Measurements from ENCODE around the gene CTDP1.
A peak's percentile ranks its signal among the peaks of the same experiment; 100 is the strongest.

The CTDP1 gene

DNA sequence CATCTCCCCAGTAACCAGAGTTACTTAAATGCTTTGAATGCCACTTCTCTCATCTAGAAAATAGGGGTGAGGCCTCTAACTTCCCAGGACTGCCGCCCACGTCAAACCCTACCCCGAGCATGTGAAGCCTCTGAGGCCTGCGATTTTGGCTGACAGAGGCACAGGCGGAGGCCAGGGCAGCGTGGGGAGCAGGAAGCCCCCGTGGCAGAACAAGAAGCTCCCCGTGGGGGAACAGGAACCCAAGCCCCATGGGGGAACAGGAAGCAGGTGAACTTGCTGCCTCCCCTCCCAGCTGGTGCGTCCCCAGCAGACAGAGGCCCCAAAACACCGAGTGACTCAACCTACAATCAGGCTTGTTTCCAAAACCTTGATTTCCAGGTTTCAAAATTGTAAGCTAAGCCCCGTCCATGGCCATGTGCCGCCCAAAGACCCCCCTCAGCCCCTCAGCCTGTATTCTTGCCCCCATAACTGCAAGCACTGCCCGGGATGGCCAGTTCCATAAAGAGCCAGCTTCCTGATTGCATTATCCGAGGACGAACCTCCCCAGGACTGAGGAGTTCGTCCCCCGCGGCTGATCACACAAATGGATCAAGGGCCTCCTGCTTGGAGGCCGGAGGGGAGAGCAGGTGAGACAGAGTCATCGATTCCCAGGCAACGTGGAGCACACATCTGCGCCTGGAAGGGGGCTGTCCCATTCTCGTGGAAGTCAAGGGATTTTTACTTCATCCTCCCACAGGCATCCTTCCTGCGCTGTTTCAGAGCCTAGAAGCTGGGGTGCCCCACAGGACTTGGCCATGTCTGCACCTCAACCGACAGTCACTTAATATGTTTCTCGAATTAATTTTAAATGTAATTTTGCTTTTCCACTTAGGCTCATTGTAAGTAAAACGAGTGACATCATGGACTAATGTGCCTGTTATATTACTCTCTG, 36.3 kb upstream of the CTDP1 start:
- Mint-ChIP-seq H3K36me3 (ENCODE audit: low read depth) (no peaks in the 10 kb centered on the region), H3K4me3 (no peak overlapping the region), H3K9me3 (no peaks in the 10 kb centered on the region)

DNA sequence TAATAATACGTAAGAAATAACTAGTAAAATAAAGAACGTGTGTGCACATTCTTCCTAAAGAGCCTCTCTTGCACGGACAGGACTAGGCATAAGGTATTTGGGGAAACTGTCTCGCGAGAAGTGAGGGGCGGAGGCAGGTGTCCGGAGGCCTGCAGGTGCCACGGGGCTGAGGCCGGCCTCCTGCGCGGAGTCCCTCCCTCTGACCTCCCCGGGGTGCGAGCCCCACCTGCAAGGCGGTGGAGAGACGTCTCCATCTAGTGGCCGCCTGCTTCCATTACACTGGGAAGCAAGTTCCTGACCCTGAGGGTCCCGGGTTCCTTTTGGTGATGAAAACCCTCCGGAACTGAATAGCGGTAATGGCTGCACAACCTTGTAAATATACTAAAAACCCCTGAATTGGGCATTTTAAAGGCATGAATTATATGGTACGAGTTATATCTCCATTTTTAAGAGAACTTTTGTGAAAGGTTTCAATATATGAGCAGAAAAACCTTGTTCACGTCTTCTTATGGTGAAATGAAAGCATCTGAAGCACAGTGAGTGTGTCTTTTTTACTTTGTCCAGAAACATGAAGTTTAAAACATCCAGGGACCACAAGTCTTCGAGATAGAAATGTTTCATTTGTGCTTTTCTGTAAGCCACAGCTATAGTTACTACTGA, 35.5 kb upstream of the CTDP1 start:
- H3K9me3 Mint-ChIP-seq, result no peaks in the 10 kb centered on the region
- peaks cover 22% of the 10 kb centered on the region for H3K4me1 Mint-ChIP-seq
- no peak overlapping the region for H3K4me3 Mint-ChIP-seq

More for the DNA sequence above, 36.3 kb upstream of the CTDP1 start:
- TF ChIP-seq, protein P1, sequence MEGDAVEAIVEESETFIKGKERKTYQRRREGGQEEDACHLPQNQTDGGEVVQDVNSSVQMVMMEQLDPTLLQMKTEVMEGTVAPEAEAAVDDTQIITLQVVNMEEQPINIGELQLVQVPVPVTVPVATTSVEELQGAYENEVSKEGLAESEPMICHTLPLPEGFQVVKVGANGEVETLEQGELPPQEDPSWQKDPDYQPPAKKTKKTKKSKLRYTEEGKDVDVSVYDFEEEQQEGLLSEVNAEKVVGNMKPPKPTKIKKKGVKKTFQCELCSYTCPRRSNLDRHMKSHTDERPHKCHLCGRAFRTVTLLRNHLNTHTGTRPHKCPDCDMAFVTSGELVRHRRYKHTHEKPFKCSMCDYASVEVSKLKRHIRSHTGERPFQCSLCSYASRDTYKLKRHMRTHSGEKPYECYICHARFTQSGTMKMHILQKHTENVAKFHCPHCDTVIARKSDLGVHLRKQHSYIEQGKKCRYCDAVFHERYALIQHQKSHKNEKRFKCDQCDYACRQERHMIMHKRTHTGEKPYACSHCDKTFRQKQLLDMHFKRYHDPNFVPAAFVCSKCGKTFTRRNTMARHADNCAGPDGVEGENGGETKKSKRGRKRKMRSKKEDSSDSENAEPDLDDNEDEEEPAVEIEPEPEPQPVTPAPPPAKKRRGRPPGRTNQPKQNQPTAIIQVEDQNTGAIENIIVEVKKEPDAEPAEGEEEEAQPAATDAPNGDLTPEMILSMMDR (IDR thresholded peaks at IDR 0.05; ENCODE audit: unreplicated experiment in 3 of 3), result no peak
- peaks cover 12% of the 10 kb centered on the region for H3K27me3 Mint-ChIP-seq (ENCODE audit: low read depth)
- peaks cover 28% of the 10 kb centered on the region for H3K4me1 Mint-ChIP-seq
- no peak overlapping the region for H3K27ac Mint-ChIP-seq

DNA sequence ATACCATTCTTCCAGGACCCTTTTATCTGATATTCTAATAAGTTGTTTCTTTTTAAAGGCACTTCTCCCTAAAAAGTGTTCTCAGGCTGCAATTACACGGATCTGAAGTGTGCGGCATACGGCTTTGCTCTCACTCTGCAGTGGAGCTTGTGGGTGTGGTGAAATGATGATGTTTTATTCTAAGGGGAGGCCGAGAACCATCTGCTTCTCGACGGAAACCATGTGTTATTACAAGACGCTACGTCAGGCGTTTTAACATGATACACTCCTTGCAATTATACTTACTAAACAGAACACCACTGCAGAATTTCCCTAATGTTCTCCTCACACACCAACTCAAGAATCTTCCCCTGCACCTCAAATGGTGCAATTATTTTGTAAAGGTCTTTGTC, 34.9 kb upstream of the CTDP1 start:
- H3K27me3 Mint-ChIP-seq (ENCODE audit: low read depth), result peaks cover 7% of the 10 kb centered on the region
- H3K9me3 Mint-ChIP-seq, result no peaks in the 10 kb centered on the region
- TF ChIP-seq, protein P1 (IDR thresholded peaks at IDR 0.05; ENCODE audit: unreplicated experiment in 3 of 3), result no peak
- H3K4me3 Mint-ChIP-seq, result no peak overlapping the region
- peaks cover 16% of the 10 kb centered on the region for H3K4me1 Mint-ChIP-seq
- H3K36me3 Mint-ChIP-seq (ENCODE audit: low read depth), result no peaks in the 10 kb centered on the region
- no peak overlapping the region for H3K27ac Mint-ChIP-seq

More for the DNA sequence above, 35.5 kb upstream of the CTDP1 start:
- Mint-ChIP-seq H3K36me3 (ENCODE audit: low read depth) (no peaks in the 10 kb centered on the region), H3K27ac (no peak overlapping the region), H3K27me3 (ENCODE audit: low read depth) (peaks cover 10% of the 10 kb centered on the region)
- TF ChIP-seq, protein P1 (IDR thresholded peaks at IDR 0.05; ENCODE audit: unreplicated experiment in 3 of 3), result peak; percentile 99

- Mint-ChIP-seq H3K9me3 (no peaks in the 10 kb centered on the region), H3K4me1 (peaks cover 11% of the 10 kb centered on the region), H3K36me3 (ENCODE audit: low read depth) (no peaks in the 10 kb centered on the region), H3K27ac (peak overlapping the region in 1 of 3 experiments; percentile 18), H3K4me3 (no peak overlapping the region), H3K27me3 (ENCODE audit: low read depth) (peaks cover 6% of the 10 kb centered on the region)
- TF ChIP-seq, protein P1 (IDR thresholded peaks at IDR 0.05; ENCODE audit: unreplicated experiment in 3 of 3), result no peak
Measured at GRCh38 chr18:79645291-79645983, 34.2 kb upstream of the CTDP1 start.

- H3K4me1 Mint-ChIP-seq, result peaks cover 11% of the 10 kb centered on the region
- H3K4me3 Mint-ChIP-seq, result no peak overlapping the region
- no peaks in the 10 kb centered on the region for H3K36me3 Mint-ChIP-seq (ENCODE audit: low read depth)
- H3K9me3 Mint-ChIP-seq, result no peaks in the 10 kb centered on the region
- H3K27me3 Mint-ChIP-seq (ENCODE audit: low read depth), result peaks cover 11% of the 10 kb centered on the region
- TF ChIP-seq, protein P1 (IDR thresholded peaks at IDR 0.05; ENCODE audit: unreplicated experiment in 3 of 3), result no peak
- H3K27ac Mint-ChIP-seq, result no peak overlapping the region
Measured at GRCh38 chr18:79647307-79647706, 32.3 kb upstream of the CTDP1 start.

Measured in nephron (organoid).